Adrenal gland (tissue), 5 donors: ENCODE data around the gene COG6.

Experiments
- CTCF ChIP-seq, 6 experiments: fragments of 450-650 bp in 4 of 6; fragments of 200-600 bp in 2 of 6; sonication (generic) in 1 of 6; IDR thresholded peaks; 1 replicate in 5 of 6; 2 replicates in 1 of 6; pipeline versions ENCODE4 v1.5.1 to v1.8.0; 2016 to 2021; ENCODE audit warnings: antibody characterized with exemption in 6 of 6, mild to moderate bottlenecking in 2 of 6, moderate library complexity in 1 of 6
- POLR2A ChIP-seq, 2 donors: fragments of 450-650 bp; IDR thresholded peaks; one replicate each; pipeline ENCODE4 v1.6.1; 2017; ENCODE audit warnings: antibody characterized with exemption in 2 of 2, mild to moderate bottlenecking in 2 of 2, moderate library complexity in 1 of 2
- donor health status: DM: no; HTN: no; CAD: no.

GRCh38 chr13:39765801-39766463, 110.5 kb downstream of the COG6 start:
- TF ChIP-seq POLR2A (IDR thresholded peaks at IDR 0.05): no peak
- peak in 1 of 6 experiments; percentile 14 for TF ChIP-seq CTCF (IDR thresholded peaks at IDR 0.05)
